H1 (cell line): ENCODE data around the gene OLIG2. TPM values are rescaled to one million over a fixed set of nuclear protein-coding genes. Genes with fewer than 3 reads are reported as not detected.
A peak's percentile ranks its signal among the peaks of the same experiment; 100 is the strongest.

Experiments used
- CTCF ChIA-PET: fragments of 300-600 bp; sonication (Branson Sonifier 250); formaldehyde crosslinking; loops from one replicate; lab custom pipeline; 2021; ENCODE audit not compliant: partially characterized antibody; lab: Charles Lee
- POLR2A ChIA-PET: fragments of 300-600 bp; sonication (Branson Sonifier 250); formaldehyde crosslinking; loops from one replicate; lab custom pipeline; 2021; ENCODE audit warnings: inconsistent platforms; ENCODE audit not compliant: partially characterized antibody; lab: Charles Lee
- DNase-seq, 2 experiments: peaks; one replicate each; pipeline versions ENCODE4 v3.0.0 to v3.0.0-alpha.2; 2010 to 2022; ENCODE audit warnings: low spot score in 2 of 2, low read depth in 1 of 2, mixed read lengths in 1 of 2
- FAIRE-seq: peaks from 2 replicates; lab custom pipeline; 2011; peaks lifted over from hg19 to GRCh38; lab: Jason Lieb, UNC
- H2AFZ ChIP-seq: 2 replicates; pipeline ENCODE4 v1.8.1; 2012; ENCODE audit warnings: low read length, inconsistent platforms
- H2AK5ac ChIP-seq: 2 replicates; pipeline ENCODE4 v1.6.1; 2013; ENCODE audit warnings: low read depth, low read length
- H2BK120ac ChIP-seq: replicated peaks from 2 replicates; pipeline ENCODE3; 2013; ENCODE audit warnings: low read depth, low read length, inconsistent platforms
- H2BK12ac ChIP-seq: 2 replicates; pipeline ENCODE4 v1.6.1; 2013; ENCODE audit warnings: low read depth, low read length
- H2BK15ac ChIP-seq: 2 replicates; pipeline ENCODE4 v1.6.1; 2013; ENCODE audit warnings: low read length
- H2BK20ac ChIP-seq: 2 replicates; pipeline ENCODE4 v1.6.1; 2013; ENCODE audit warnings: low read length
- H2BK5ac ChIP-seq: 2 replicates; pipeline ENCODE4 v1.6.1; 2013; ENCODE audit warnings: low read depth, low read length
- H3K14ac ChIP-seq: 2 replicates; pipeline ENCODE4 v1.6.1; 2013; ENCODE audit warnings: inconsistent platforms; ENCODE audit not compliant: insufficient read length
- H3K18ac ChIP-seq: 2 replicates; pipeline ENCODE4 v1.6.1; 2013; ENCODE audit warnings: low read length; ENCODE audit errors: extremely low read depth
- H3K23ac ChIP-seq: 2 replicates; pipeline ENCODE4 v1.6.1; 2013; ENCODE audit warnings: inconsistent platforms; ENCODE audit not compliant: insufficient read length
- H3K23me2 ChIP-seq: 2 replicates; pipeline ENCODE4 v1.6.1; 2013; ENCODE audit warnings: low read depth, low read length
- H3K27ac ChIP-seq: 2 replicates; pipeline ENCODE4 v1.6.1; 2011; ENCODE audit warnings: low read depth, low read length, inconsistent platforms
- H3K27me3 ChIP-seq, 4 experiments: replicated peaks in 1 of 4; 1 replicate in 1 of 4; 2 replicates in 3 of 4; pipeline versions ENCODE4 v1.6.1 to v1.8.1; 2011 to 2013; ENCODE audit warnings: low read length in 3 of 4, mild to moderate bottlenecking in 3 of 4, inconsistent platforms in 2 of 4, mixed read lengths in 2 of 4, moderate library complexity in 1 of 4; ENCODE audit not compliant: control insufficient read depth in 3 of 4, insufficient read depth in 3 of 4; ENCODE audit errors: extremely low read depth in 1 of 4
- H3K36me3 ChIP-seq, 4 experiments: 2 replicates each; pipeline versions ENCODE4 v1.6.1 to v1.8.1; 2011 to 2013; ENCODE audit warnings: mild to moderate bottlenecking in 4 of 4, low read length in 3 of 4, moderate library complexity in 2 of 4, control low read depth in 1 of 4, inconsistent platforms in 1 of 4; ENCODE audit not compliant: insufficient read depth in 4 of 4, control insufficient read depth in 2 of 4
- H3K4ac ChIP-seq: replicated peaks from 2 replicates; pipeline ENCODE3; 2013; ENCODE audit warnings: low read length, low read depth, mixed read lengths, inconsistent platforms; ENCODE audit not compliant: insufficient read length
- H3K4me1 ChIP-seq, 4 experiments: replicated peaks in 1 of 4; 1 replicate in 1 of 4; 2 replicates in 3 of 4; pipeline versions ENCODE4 v1.6.1 to v1.8.1; 2011 to 2013; ENCODE audit warnings: low read length in 3 of 4, inconsistent platforms in 2 of 4, mixed read lengths in 1 of 4; ENCODE audit not compliant: insufficient read depth in 4 of 4, control insufficient read depth in 3 of 4
- H3K4me2 ChIP-seq, 2 experiments: 2 replicates each; pipeline versions ENCODE4 v1.6.1 to v1.8.1; 2011 to 2013; ENCODE audit warnings: low read depth in 2 of 2, low read length in 2 of 2, control low read depth in 1 of 2, inconsistent platforms in 1 of 2, mild to moderate bottlenecking in 1 of 2; ENCODE audit not compliant: insufficient read depth in 1 of 2
- H3K4me3 ChIP-seq, 4 experiments: fragments of 200-600, 300-600 bp in 1 of 4; sonication (generic), shearing (Covaris generic), sonication (Bioruptor Twin) in 1 of 4; 2 replicates each; pipeline versions ENCODE4 v1.5.1 to v1.8.1; 2011 to 2016; ENCODE audit warnings: low read length in 4 of 4, low read depth in 3 of 4, control low read depth in 2 of 4, inconsistent platforms in 2 of 4, mild to moderate bottlenecking in 2 of 4, mixed read lengths in 1 of 4, moderate library complexity in 1 of 4; ENCODE audit not compliant: insufficient read depth in 2 of 4; ENCODE audit errors: extremely low read depth in 1 of 4
- H3K56ac ChIP-seq: replicated peaks from 2 replicates; pipeline ENCODE3; 2013; ENCODE audit warnings: low read depth, mild to moderate bottlenecking, mixed read lengths, low read length, inconsistent platforms; ENCODE audit not compliant: insufficient read length
- H3K79me1 ChIP-seq: 2 replicates; pipeline ENCODE4 v1.6.1; 2013; ENCODE audit warnings: low read depth, low read length, control low read depth
- H3K79me2 ChIP-seq, 2 experiments: 2 replicates each; pipeline versions ENCODE4 v1.6.1 to v1.8.1; 2012 to 2013; ENCODE audit warnings: low read length in 2 of 2, mild to moderate bottlenecking in 2 of 2, inconsistent platforms in 1 of 2; ENCODE audit not compliant: insufficient read depth in 2 of 2, control insufficient read depth in 1 of 2
- H3K9ac ChIP-seq, 4 experiments: replicated peaks in 1 of 4; 1 replicate in 1 of 4; 2 replicates in 3 of 4; pipeline versions ENCODE4 v1.6.1 to v1.8.1; 2011 to 2013; ENCODE audit warnings: low read depth in 3 of 4, low read length in 3 of 4, control low read depth in 2 of 4, mild to moderate bottlenecking in 2 of 4, moderate library complexity in 2 of 4, inconsistent platforms in 1 of 4; ENCODE audit errors: extremely low read depth in 1 of 4
- H3K9me3 ChIP-seq, 2 experiments: 2 replicates each; pipeline versions ENCODE4 v1.6.1 to v1.8.1; 2012 to 2013; ENCODE audit warnings: mild to moderate bottlenecking in 2 of 2, moderate library complexity in 2 of 2, control low read depth in 1 of 2, inconsistent platforms in 1 of 2, low read depth in 1 of 2, low read length in 1 of 2, mixed read lengths in 1 of 2; ENCODE audit not compliant: insufficient read depth in 2 of 2
- H4K20me1 ChIP-seq, 2 experiments: replicated peaks in 1 of 2; 2 replicates each; pipeline versions ENCODE3 to v1.8.1; 2011 to 2013; ENCODE audit warnings: inconsistent platforms in 2 of 2, low read length in 2 of 2, mild to moderate bottlenecking in 1 of 2; ENCODE audit not compliant: insufficient read depth in 2 of 2, control insufficient read depth in 1 of 2
- H4K5ac ChIP-seq: 2 replicates; pipeline ENCODE4 v1.6.1; 2013; ENCODE audit warnings: low read length, low read depth, mixed read lengths, inconsistent platforms; ENCODE audit not compliant: insufficient read length
- H4K8ac ChIP-seq: 2 replicates; pipeline ENCODE4 v1.8.0; 2013; ENCODE audit warnings: mild to moderate bottlenecking, moderate library complexity, low read length, inconsistent platforms; ENCODE audit not compliant: insufficient read depth; ENCODE audit errors: extremely low read depth
- H4K91ac ChIP-seq: replicated peaks from 2 replicates; pipeline ENCODE3; 2013; ENCODE audit warnings: low read length, mixed read lengths, inconsistent platforms; ENCODE audit not compliant: insufficient read length
- ASH2L ChIP-seq: fragments of 200-600, 300-600 bp; sonication (generic); IDR thresholded peaks from one replicate; pipeline ENCODE4 v1.7.1; 2017; ENCODE audit warnings: low read length
- CBX8 ChIP-seq: fragments of 300-800, 300-1000 bp; sonication (generic); IDR thresholded peaks from 2 replicates; pipeline ENCODE4 v1.7.1; 2016; ENCODE audit warnings: low read depth, low read length, borderline replicate concordance
- EP300 ChIP-seq, 2 experiments: IDR thresholded peaks; 1 replicate in 1 of 2; 2 replicates in 1 of 2; pipeline ENCODE4 v1.6.1; 2011 to 2012; ENCODE audit warnings: low read depth in 2 of 2, low read length in 2 of 2, mild to moderate bottlenecking in 2 of 2, borderline replicate concordance in 1 of 2, inconsistent platforms in 1 of 2, moderate library complexity in 1 of 2
- EZH2 ChIP-seq: fragments of 200-600 bp; sonication (generic); IDR thresholded peaks from 2 replicates; pipeline ENCODE4 v1.7.1; 2012; ENCODE audit warnings: low read depth, mild to moderate bottlenecking, moderate library complexity, low read length, inconsistent platforms; ENCODE audit not compliant: severe bottlenecking
- SUZ12 ChIP-seq: fragments of 200-600 bp; sonication (generic); IDR thresholded peaks from 2 replicates; pipeline ENCODE4 v1.6.1; 2012; ENCODE audit warnings: mild to moderate bottlenecking, inconsistent platforms, low read length, moderate library complexity, mixed read lengths
- WGBS, 2 experiments: shearing (Covaris generic) in 1 of 2; methylation state at CpG; one replicate each; pipeline versions ENCODE4 v1.1.6 to v1.1.7; 2013 to 2015; ENCODE audit warnings: low lambda C conversion rate in 2 of 2, mixed read lengths in 2 of 2, inconsistent platforms in 1 of 2, low coverage in 1 of 2, missing lambda C conversion rate in 1 of 2; ENCODE audit not compliant: insufficient replicate concordance in 2 of 2, insufficient coverage in 1 of 2, insufficient read length in 1 of 2; ENCODE audit errors: extremely low coverage in 1 of 2, missing lambda C conversion rate in 1 of 2; 5-methylcytosine and 5-hydroxymethylcytosine counted together
- polyA plus RNA-seq, 7 experiments: library from polyadenylated mRNA; depleted of rRNA in 3 of 7; stranded (reverse) in 5 of 7; unstranded in 2 of 7; fragments of >200 nt in 5 of 7; fragments of 200-250 nt in 2 of 7; gene quantifications; 1 replicate in 5 of 7; 2 replicates in 1 of 7; 4 replicates in 1 of 7; pipeline versions ENCODE4 v1.2.1 to v1.2.3, GENCODE V29; 2011 to 2013; ENCODE audit warnings: missing spikeins in 2 of 7, mixed read lengths in 2 of 7
- total RNA-seq: library from RNA; stranded (reverse); fragmentation: NEBNext Ultra II Directional; extraction: Animal tissue kit (Norgen Biotek cat#: 25700); gene quantifications from 2 replicates; pipeline ENCODE4 v1.2.1, GENCODE V29; 2021

OLIG2 gene
- total and polyA plus RNA-seq, 2 of the 8 experiments (the other 6 are each of a cell fraction or from before 2014, with no cell fraction given) = 0.79 TPM; not detected in 1

DNA sequence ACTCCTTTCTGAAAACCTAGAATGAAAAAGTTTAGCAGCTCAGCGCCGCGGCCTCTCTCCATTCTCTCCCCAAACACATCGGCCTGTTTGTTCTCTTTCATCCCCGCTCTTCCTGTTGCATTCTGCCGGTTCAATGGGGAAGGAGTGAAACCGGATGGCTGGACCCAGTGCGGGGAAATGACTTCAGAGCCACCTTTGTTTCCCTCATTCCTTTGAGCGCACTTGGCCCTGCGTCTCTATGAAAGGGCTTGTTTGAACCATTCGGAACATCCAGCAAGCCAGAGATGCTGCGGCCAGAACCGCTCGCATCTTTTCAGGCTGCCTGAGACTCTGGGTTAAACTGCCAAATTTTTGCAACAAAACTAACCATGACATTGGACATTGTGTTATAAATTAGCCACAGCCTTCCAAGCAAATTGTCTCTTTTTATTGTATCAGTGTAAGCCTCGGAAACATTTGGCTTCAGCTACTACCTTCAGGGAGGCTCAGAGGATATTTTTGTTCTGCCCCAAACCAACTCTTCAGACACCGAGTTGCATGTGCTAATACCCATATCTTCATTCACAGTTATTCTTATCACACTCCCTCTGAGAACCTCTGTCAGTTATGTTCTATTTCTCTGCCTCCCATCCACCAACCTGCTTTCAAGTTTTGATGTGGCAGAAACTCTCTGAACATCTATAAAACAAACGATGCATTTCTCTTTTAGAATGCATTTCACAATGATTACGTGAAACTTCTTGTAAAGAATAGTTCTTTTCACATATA lies 39.1 kb downstream of the OLIG2 start:
- DNase-seq = no peak
- H3K27me3 ChIP-seq = peaks cover 12 to 72% (median 59%) of the 10 kb centered on the region in 4 experiments
- H3K4me1 ChIP-seq = no peaks in the 10 kb centered on the region; a peak in 1 of 7 replicates
- H3K4ac ChIP-seq = no peak overlapping the region
- no peak overlapping the region for H2BK12ac ChIP-seq
- no peak for TF ChIP-seq CBX8
- peak; percentile 43 for TF ChIP-seq EZH2
- TF ChIP-seq EP300 (IDR thresholded peaks at IDR 0.05; ENCODE audit: borderline replicate concordance in 1 of 2, low read depth in 2 of 2, low read length in 2 of 2) = no peak
- TF ChIP-seq SUZ12 = peak; percentile 58
- TF ChIP-seq ASH2L = no peak
- H2BK5ac ChIP-seq = no peak overlapping the region
- POLR2A ChIA-PET = no interaction called here
- no peak overlapping the region for H3K27ac ChIP-seq
- no peak overlapping the region for H3K56ac ChIP-seq
- 44% methylated on average over 18 of the region's 18 CpGs; no CpG with 5 or more reads in 1 of the 2 experiments for WGBS, 2 experiments
- H3K14ac ChIP-seq = no peak overlapping the region
- H3K36me3 ChIP-seq = no peaks in the 10 kb centered on the region
- FAIRE-seq = no peak
- H3K4me3 ChIP-seq = peak overlapping the region in 1 of 4 experiments; percentile 29; a peak in 1 of 8 replicates
- CTCF ChIA-PET = interaction anchor here (1.0 to 1.8 kb wide), 5 partner anchors 10 to 63 kb away, joined by 3 to 7 read pairs (median 6); partner anchors contain the start of gene OLIG2
- H3K23ac ChIP-seq = no peak overlapping the region
- H3K4me2 ChIP-seq = peak overlapping the region; percentile 8 to 19; a peak in 2 of 4 replicates
- H4K20me1 ChIP-seq = no peaks in the 10 kb centered on the region
- no peaks in the 10 kb centered on the region for H3K79me1 ChIP-seq
- no peak overlapping the region for H2AFZ ChIP-seq
- no peak overlapping the region for H4K5ac ChIP-seq
- H4K91ac ChIP-seq = no peak overlapping the region
- no peaks in the 10 kb centered on the region for H3K79me2 ChIP-seq
- no peaks in the 10 kb centered on the region; the same call in 1 of the 2 replicates for H3K23me2 ChIP-seq
- no peak overlapping the region for H2AK5ac ChIP-seq
- H2BK15ac ChIP-seq = no peak overlapping the region
- no peak overlapping the region for H2BK120ac ChIP-seq
- no peak overlapping the region for H3K9ac ChIP-seq
- H2BK20ac ChIP-seq = no peak overlapping the region
- no peak overlapping the region for H3K18ac ChIP-seq
- 0 out of 4 replicates have a peak, but pooled peaks cover 0 to 3% of the 10 kb centered on the region in 2 experiments for H3K9me3 ChIP-seq
- H4K8ac ChIP-seq = no peak overlapping the region
